IMR-90 (cell line): Measurements from ENCODE around the gene CD300H. TPM values are rescaled to one million over a fixed set of nuclear protein-coding genes. Genes with fewer than 3 reads are reported as not detected.

Source experiments
- ATAC-seq: fragments of 200-7000 bp; cut with Tn5 transposase; 2 replicates; pipeline ENCODE4 v1.9.1; 2020; ENCODE audit warnings: low read depth, mild to moderate bottlenecking, moderate library complexity
- BruUV-seq: library from RNA; stranded (reverse); fragments of 400-500 nt; replicated peaks from 2 replicates; lab custom pipeline; 2021; lab: Mats Ljungman, UMichigan
- CTCF ChIA-PET: fragments of 300-600 bp; formaldehyde crosslinking; extraction: SDS; loops from one replicate; lab custom pipeline; 2021; ENCODE audit warnings: antibody characterized with exemption; lab: Yijun Ruan, JAX
- POLR2A ChIA-PET: fragments of 300-600 bp; sonication (Branson Sonifier 250); formaldehyde crosslinking; loops from one replicate; lab custom pipeline; 2022; ENCODE audit warnings: antibody characterized with exemption; ENCODE audit not compliant: unreplicated experiment; lab: Charles Lee
- DNase-seq: peaks from one replicate; pipeline ENCODE4 v3.0.0; 2013
- H2AFZ ChIP-seq: replicated peaks from 2 replicates; pipeline ENCODE3; 2013; ENCODE audit warnings: low read length, mild to moderate bottlenecking; ENCODE audit not compliant: poor library complexity
- H2AK5ac ChIP-seq: 2 replicates; pipeline ENCODE4 v1.6.1; 2013; ENCODE audit warnings: low read depth, low read length, inconsistent platforms
- H2AK9ac ChIP-seq: replicated peaks from 2 replicates; pipeline ENCODE3; 2013; ENCODE audit warnings: mild to moderate bottlenecking, low read depth, low read length, moderate library complexity; ENCODE audit not compliant: poor library complexity
- H2BK120ac ChIP-seq: 2 replicates; pipeline ENCODE4 v1.6.1; 2013; ENCODE audit warnings: low read depth, low read length, inconsistent platforms
- H2BK15ac ChIP-seq: 3 replicates; pipeline ENCODE4 v1.6.1; 2013; ENCODE audit warnings: low read depth, low read length, inconsistent platforms
- H2BK20ac ChIP-seq: 2 replicates; pipeline ENCODE4 v1.6.1; 2013; ENCODE audit warnings: low read depth, mild to moderate bottlenecking, inconsistent platforms, low read length, moderate library complexity
- H2BK5ac ChIP-seq: 2 replicates; pipeline ENCODE4 v1.6.1; 2013; ENCODE audit warnings: mild to moderate bottlenecking, low read depth, low read length, inconsistent platforms; ENCODE audit not compliant: poor library complexity, severe bottlenecking
- H3K14ac ChIP-seq: replicated peaks from 2 replicates; pipeline ENCODE4 v1.6.1; 2013; ENCODE audit warnings: low read depth, low read length, inconsistent platforms
- H3K18ac ChIP-seq: 2 replicates; pipeline ENCODE4 v1.6.1; 2013; ENCODE audit warnings: low read depth, low read length, control low read depth
- H3K23ac ChIP-seq: 2 replicates; pipeline ENCODE4 v1.6.1; 2013; ENCODE audit warnings: low read depth, low read length, inconsistent platforms
- H3K27ac ChIP-seq: 2 replicates; pipeline ENCODE4 v1.5.1; 2013; ENCODE audit warnings: mild to moderate bottlenecking, control low read depth, low read length; ENCODE audit not compliant: insufficient read depth
- H3K27me3 ChIP-seq: 2 replicates; pipeline ENCODE4 v1.6.1; 2013; ENCODE audit warnings: low read length; ENCODE audit not compliant: control insufficient read depth, insufficient read depth
- H3K36me3 ChIP-seq: 2 replicates; pipeline ENCODE4 v1.6.1; 2013; ENCODE audit warnings: low read length, mixed read lengths; ENCODE audit not compliant: control insufficient read depth, insufficient read depth
- H3K4ac ChIP-seq: 2 replicates; pipeline ENCODE4 v1.6.1; 2013; ENCODE audit warnings: low read depth, low read length, inconsistent platforms
- H3K4me1 ChIP-seq: 2 replicates; pipeline ENCODE4 v1.6.1; 2013; ENCODE audit warnings: low read length, mixed read lengths; ENCODE audit not compliant: control insufficient read depth, insufficient read depth
- H3K4me2 ChIP-seq: 2 replicates; pipeline ENCODE4 v1.6.1; 2013; ENCODE audit warnings: low read depth, mild to moderate bottlenecking, control low read depth, low read length, moderate library complexity
- H3K4me3 ChIP-seq: 2 replicates; pipeline ENCODE4 v1.5.1; 2013; ENCODE audit warnings: low read depth, mild to moderate bottlenecking, control low read depth, low read length, moderate library complexity; ENCODE audit not compliant: insufficient read depth
- H3K56ac ChIP-seq: 2 replicates; pipeline ENCODE4 v1.6.1; 2013; ENCODE audit warnings: low read length, inconsistent platforms; ENCODE audit not compliant: insufficient read depth; ENCODE audit errors: extremely low read depth
- H3K79me1 ChIP-seq, 2 experiments: 2 replicates each; pipeline ENCODE4 v1.6.1; 2013; ENCODE audit warnings: low read length in 2 of 2, inconsistent platforms in 1 of 2, low read depth in 1 of 2
- H3K9ac ChIP-seq: 2 replicates; pipeline ENCODE4 v1.6.1; 2013; ENCODE audit warnings: low read depth, low read length, control low read depth
- H3K9me1 ChIP-seq: 2 replicates; pipeline ENCODE4 v1.6.1; 2013; ENCODE audit warnings: low read length, inconsistent platforms; ENCODE audit not compliant: insufficient read depth
- H3K9me3 ChIP-seq: 2 replicates; pipeline ENCODE4 v1.6.1; 2013; ENCODE audit warnings: low read length; ENCODE audit not compliant: control insufficient read depth, insufficient read depth
- H4K20me1 ChIP-seq: 2 replicates; pipeline ENCODE4 v1.6.1; 2013; ENCODE audit warnings: low read length, inconsistent platforms; ENCODE audit not compliant: insufficient read depth
- H4K5ac ChIP-seq: 2 replicates; pipeline ENCODE4 v1.6.1; 2013; ENCODE audit warnings: mild to moderate bottlenecking, low read depth, low read length, control low read depth
- H4K8ac ChIP-seq, 2 experiments: 2 replicates each; pipeline ENCODE4 v1.6.1; 2013; ENCODE audit warnings: low read depth in 2 of 2, low read length in 2 of 2, control low read depth in 1 of 2, inconsistent platforms in 1 of 2
- H4K91ac ChIP-seq: 2 replicates; pipeline ENCODE4 v1.6.1; 2013; ENCODE audit warnings: low read depth, low read length, inconsistent platforms; ENCODE audit not compliant: insufficient read depth
- CEBPB ChIP-seq: IDR thresholded peaks from 2 replicates; pipeline ENCODE4 v1.6.1; 2012; ENCODE audit warnings: low read depth, low read length, improper control_type of control experiment
- CHD1 ChIP-seq: IDR thresholded peaks from 2 replicates; pipeline ENCODE4 v1.6.1; 2012; ENCODE audit warnings: low read depth, low read length, improper control_type of control experiment
- MAFK ChIP-seq: IDR thresholded peaks from 2 replicates; pipeline ENCODE4 v1.6.1; 2012; ENCODE audit warnings: low read depth, low read length, improper control_type of control experiment
- MAZ ChIP-seq: IDR thresholded peaks from 2 replicates; pipeline ENCODE4 v1.6.1; 2012; ENCODE audit warnings: low read depth, mild to moderate bottlenecking, low read length, improper control_type of control experiment, moderate library complexity, borderline replicate concordance
- MXI1 ChIP-seq: IDR thresholded peaks from 2 replicates; pipeline ENCODE4 v1.6.1; 2012; ENCODE audit warnings: low read depth, mild to moderate bottlenecking, low read length, moderate library complexity, borderline replicate concordance
- NFE2L2 ChIP-seq: fragments of 150-350 bp; IDR thresholded peaks from 2 replicates; pipeline ENCODE4 v1.6.1; 2016; ENCODE audit warnings: low read depth, mild to moderate bottlenecking, low read length
- RCOR1 ChIP-seq: IDR thresholded peaks from 2 replicates; pipeline ENCODE4 v1.6.1; 2012; ENCODE audit warnings: mild to moderate bottlenecking, low read length, improper control_type of control experiment; ENCODE audit not compliant: insufficient replicate concordance
- RFX5 ChIP-seq: IDR thresholded peaks from 2 replicates; pipeline ENCODE4 v1.8.0; 2012; ENCODE audit warnings: low read depth, mild to moderate bottlenecking, low read length, moderate library complexity
- WGBS, 2 experiments: methylation state at CpG; one replicate each; pipeline versions ENCODE4 v1.1.5 to v1.1.7; 2013; ENCODE audit warnings: missing lambda C conversion rate in 2 of 2; ENCODE audit not compliant: insufficient read length in 1 of 2; ENCODE audit errors: extremely low coverage in 2 of 2; 5-methylcytosine and 5-hydroxymethylcytosine counted together
- dilution Hi-C: fragments of 300-500 bp; cut with HindIII; formaldehyde crosslinking; loops from one replicate; pipeline ENCODE4 v1.14.3; 2018; ENCODE audit warnings: low sequenced_read_pairs; ENCODE audit not compliant: unreplicated experiment
- in situ Hi-C: fragments of 300-500 bp; cut with MboI; formaldehyde crosslinking; loops from 3 replicates; pipeline ENCODE4 v1.14.3; 2019; ENCODE audit warnings: low sequenced_read_pairs, inconsistent platforms, mixed read lengths
- intact Hi-C: fragments of 100-400 bp; cut with micrococcal nuclease; formaldehyde crosslinking; loops from 2 replicates; pipeline ENCODE4 v1.10.0; 2022
- polyA plus RNA-seq, 3 experiments: library from polyadenylated mRNA; depleted of rRNA; stranded (reverse); fragments of >200 nt; gene quantifications; 2 replicates each; pipeline ENCODE4 v1.2.3, GENCODE V29; 2012; ENCODE audit warnings: low replicate concordance in 1 of 3
- total RNA-seq: library from RNA; depleted of rRNA; stranded (reverse); fragments of >200 nt; gene quantifications from 2 replicates; pipeline ENCODE4 v1.2.3, GENCODE V29; 2012
- TF ChIP-seq, protein P1 (sequence below): fragments of 150-350 bp; IDR thresholded peaks from 2 replicates; pipeline ENCODE4 v1.6.1; 2017; ENCODE audit warnings: mild to moderate bottlenecking, antibody characterized with exemption, low read length, low read depth
- TF ChIP-seq, protein P2 (sequence below): conservative IDR thresholded peaks from 2 replicates; pipeline ENCODE4 v1.5.1; 2012; ENCODE audit warnings: mild to moderate bottlenecking, low read depth, low read length, improper control_type of control experiment

The CD300H gene
- total and polyA plus RNA-seq, 2 of the 4 experiments (the other 2 are of a cell fraction) = not detected

DNA sequence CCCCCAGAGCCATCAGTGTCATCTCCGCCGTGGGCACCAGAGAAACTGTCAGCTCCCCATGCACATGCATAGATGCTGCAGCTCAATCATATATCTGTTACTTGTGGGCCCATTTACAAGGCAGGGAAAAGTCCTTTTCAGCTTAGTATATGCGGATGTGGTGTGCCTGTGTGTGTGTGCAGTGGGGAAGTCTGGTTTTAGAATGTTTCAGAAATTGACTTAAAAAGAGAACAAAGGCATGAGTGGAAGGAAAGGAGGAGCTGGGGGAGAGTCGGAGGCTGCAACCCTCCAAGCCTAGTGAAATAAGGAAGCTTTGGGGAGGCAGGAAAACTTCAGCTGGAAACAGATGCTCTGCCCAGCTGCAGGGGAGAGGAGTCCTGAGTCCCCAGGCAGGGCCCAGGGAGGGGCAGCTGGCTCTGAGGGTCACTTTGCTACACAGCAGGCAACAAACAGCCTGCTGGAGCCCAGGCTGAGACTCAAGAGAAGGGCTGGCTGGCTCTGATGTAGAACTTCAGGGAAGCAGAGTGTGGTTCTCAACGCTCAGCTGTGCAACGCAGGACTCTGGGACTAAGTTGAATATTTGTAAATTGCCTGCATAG, 35.8 kb upstream of the CD300H start:
- peaks cover 2% of the 10 kb centered on the region; the same call in 1 of the 2 replicates for H3K9me3 ChIP-seq
- no TSS peak for BruUV-seq
- 60% methylated on average over 1 of the region's 6 CpGs; no CpG with 5 or more reads in 1 of the 2 experiments for WGBS, 2 experiments
- H3K23ac ChIP-seq = no peak overlapping the region
- no peak overlapping the region for H2BK20ac ChIP-seq
- H3K4me1 ChIP-seq = no peaks in the 10 kb centered on the region
- H3K9me1 ChIP-seq = no peaks in the 10 kb centered on the region
- H2BK15ac ChIP-seq = no peak overlapping the region
- H2BK5ac ChIP-seq = no peak overlapping the region
- ATAC-seq = no peak
- no peak overlapping the region for H3K56ac ChIP-seq
- no peak overlapping the region for H2AK5ac ChIP-seq
- no peak overlapping the region for H3K4ac ChIP-seq
- no peak overlapping the region for H3K27ac ChIP-seq
- no peak overlapping the region for H3K4me2 ChIP-seq
- H3K18ac ChIP-seq = no peak overlapping the region
- POLR2A ChIA-PET = no interaction called here
- CTCF ChIA-PET = no interaction called here
- H4K8ac ChIP-seq = no peak overlapping the region
- H3K79me1 ChIP-seq = no peaks in the 10 kb centered on the region
- no peaks in the 10 kb centered on the region for H3K36me3 ChIP-seq
- H2BK120ac ChIP-seq = no peak overlapping the region
- H3K14ac ChIP-seq = no peak overlapping the region
- H3K9ac ChIP-seq = no peak overlapping the region
- no peak overlapping the region for H3K4me3 ChIP-seq
- dilution Hi-C loops (no loop called here), in situ Hi-C loops (no loop called here), intact Hi-C loops (no loop called here)
- H2AFZ ChIP-seq = no peak overlapping the region
- H4K20me1 ChIP-seq = no peaks in the 10 kb centered on the region
- no peak overlapping the region for H4K91ac ChIP-seq
- no peak for DNase-seq
- TF ChIP-seq, protein P1, sequence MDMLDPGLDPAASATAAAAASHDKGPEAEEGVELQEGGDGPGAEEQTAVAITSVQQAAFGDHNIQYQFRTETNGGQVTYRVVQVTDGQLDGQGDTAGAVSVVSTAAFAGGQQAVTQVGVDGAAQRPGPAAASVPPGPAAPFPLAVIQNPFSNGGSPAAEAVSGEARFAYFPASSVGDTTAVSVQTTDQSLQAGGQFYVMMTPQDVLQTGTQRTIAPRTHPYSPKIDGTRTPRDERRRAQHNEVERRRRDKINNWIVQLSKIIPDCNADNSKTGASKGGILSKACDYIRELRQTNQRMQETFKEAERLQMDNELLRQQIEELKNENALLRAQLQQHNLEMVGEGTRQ = no peak
- TF ChIP-seq RCOR1 (no peak), RFX5 (no peak), CEBPB (no peak), MXI1 (no peak), NFE2L2 (no peak), MAFK (no peak), CHD1 (no peak), MAZ (no peak)
- TF ChIP-seq, protein P2, sequence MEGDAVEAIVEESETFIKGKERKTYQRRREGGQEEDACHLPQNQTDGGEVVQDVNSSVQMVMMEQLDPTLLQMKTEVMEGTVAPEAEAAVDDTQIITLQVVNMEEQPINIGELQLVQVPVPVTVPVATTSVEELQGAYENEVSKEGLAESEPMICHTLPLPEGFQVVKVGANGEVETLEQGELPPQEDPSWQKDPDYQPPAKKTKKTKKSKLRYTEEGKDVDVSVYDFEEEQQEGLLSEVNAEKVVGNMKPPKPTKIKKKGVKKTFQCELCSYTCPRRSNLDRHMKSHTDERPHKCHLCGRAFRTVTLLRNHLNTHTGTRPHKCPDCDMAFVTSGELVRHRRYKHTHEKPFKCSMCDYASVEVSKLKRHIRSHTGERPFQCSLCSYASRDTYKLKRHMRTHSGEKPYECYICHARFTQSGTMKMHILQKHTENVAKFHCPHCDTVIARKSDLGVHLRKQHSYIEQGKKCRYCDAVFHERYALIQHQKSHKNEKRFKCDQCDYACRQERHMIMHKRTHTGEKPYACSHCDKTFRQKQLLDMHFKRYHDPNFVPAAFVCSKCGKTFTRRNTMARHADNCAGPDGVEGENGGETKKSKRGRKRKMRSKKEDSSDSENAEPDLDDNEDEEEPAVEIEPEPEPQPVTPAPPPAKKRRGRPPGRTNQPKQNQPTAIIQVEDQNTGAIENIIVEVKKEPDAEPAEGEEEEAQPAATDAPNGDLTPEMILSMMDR = no peak
- no peak overlapping the region for H4K5ac ChIP-seq
- no peaks in the 10 kb centered on the region for H3K27me3 ChIP-seq
- H2AK9ac ChIP-seq = no peak overlapping the region
